ENCODE data around the gene RNF187.

DNA sequence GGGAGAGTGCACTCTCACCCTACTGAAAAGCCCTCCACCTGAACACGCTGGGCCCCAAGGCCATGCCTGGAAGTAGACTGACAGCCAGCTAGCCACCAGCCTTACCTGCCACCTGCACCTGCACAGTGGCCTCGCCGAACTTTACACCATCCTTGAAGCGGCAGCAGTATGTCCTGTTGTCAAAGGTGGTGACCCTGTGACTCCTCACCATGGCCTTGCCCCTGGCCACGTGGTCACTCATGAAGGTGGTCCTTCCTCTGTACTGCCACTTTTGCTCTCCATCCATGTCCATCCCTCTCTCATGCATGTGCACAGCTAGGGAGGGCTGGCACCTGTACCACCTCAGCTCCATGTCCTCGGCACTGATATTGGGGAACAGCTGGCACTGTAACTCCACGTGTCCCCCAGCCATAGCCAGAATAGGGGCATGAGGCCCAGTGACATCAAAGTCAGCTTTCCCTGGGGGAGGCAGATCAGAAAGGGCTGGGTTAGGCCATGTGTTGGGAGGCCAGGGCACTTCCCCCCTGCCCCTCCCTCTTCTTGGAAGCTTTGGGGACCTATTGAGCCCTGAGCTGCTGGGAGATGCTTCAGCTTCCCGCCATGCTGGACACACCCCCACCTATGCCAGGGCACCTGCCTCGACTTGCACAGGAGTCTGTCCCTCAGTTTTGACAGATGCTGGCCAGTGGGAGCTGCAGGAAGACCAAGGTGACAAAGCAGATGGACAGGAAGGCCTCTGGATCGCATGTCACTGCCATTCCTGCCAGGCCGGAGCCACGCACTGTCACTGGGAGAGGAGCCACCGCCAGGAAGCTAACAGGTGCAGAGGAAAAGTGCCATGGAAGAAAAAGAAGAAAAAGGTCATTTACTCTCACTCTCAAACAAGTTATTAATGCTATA, 24.6 kb downstream of the RNF187 start:
- TF ChIP-seq CTCF (conservative IDR thresholded peaks at IDR 0.05 in 1 of 2, IDR thresholded peaks at IDR 0.05 in 1 of 2; ENCODE audit: low read depth in 1 of 2, low read length in 2 of 2) = no peak
- no peak for TF ChIP-seq EZH2 (IDR thresholded peaks at IDR 0.05; ENCODE audit: low read length, missing control alignments)

Measured in fibroblast of lung (primary cell).